ENCODE measurements around the gene RNU11.
A peak's percentile ranks its signal among the peaks of the same experiment; 100 is the strongest.
"Not testable (repeated sequence)": the region's sequence is repeated elsewhere in the genome, so short reads cannot be mapped to it uniquely, and the experiment has no call there.

Gene RNU11

GRCh38 chr1:28653870-28654269 is 5.5 kb downstream of the RNU11 start:
- peak; percentile 9 for DNase-seq
- H3K4me3 ChIP-seq (ENCODE audit: low read depth, low read length); H3K27ac ChIP-seq; H3K27me3 ChIP-seq (replicated peaks); in situ Hi-C loops (cut with HindIII; ENCODE audit: low pct_ligation_motif_present, low sequenced_read_pairs); H3K36me3 ChIP-seq (replicated peaks): not testable (repeated sequence)
- TF ChIP-seq CTCF (IDR thresholded peaks at IDR 0.05; ENCODE audit: low read depth, low read length, missing control alignments) = peak; percentile 55

GRCh38 chr1:28655448-28656311 is 7.3 kb downstream of the RNU11 start:
- in situ Hi-C loops (cut with HindIII; ENCODE audit: low pct_ligation_motif_present, low sequenced_read_pairs); H3K27ac ChIP-seq; H3K36me3 ChIP-seq (replicated peaks); H3K27me3 ChIP-seq (replicated peaks); H3K4me3 ChIP-seq (ENCODE audit: low read depth, low read length); DNase-seq: not testable (repeated sequence)

GRCh38 chr1:28656335-28656734 is 7.9 kb downstream of the RNU11 start:
- in situ Hi-C loops (cut with HindIII; ENCODE audit: low pct_ligation_motif_present, low sequenced_read_pairs) = no loop called here
- no peak for DNase-seq
- H3K4me3 ChIP-seq (ENCODE audit: low read depth, low read length) = no peak overlapping the region
- no peaks in the 10 kb centered on the region for H3K27me3 ChIP-seq (replicated peaks)
- no peaks in the 10 kb centered on the region for H3K36me3 ChIP-seq (replicated peaks)
- no peak overlapping the region for H3K27ac ChIP-seq
- no peak for TF ChIP-seq CTCF (IDR thresholded peaks at IDR 0.05; ENCODE audit: low read depth, low read length, missing control alignments)

- H3K36me3 ChIP-seq (replicated peaks) = no peaks in the 10 kb centered on the region
- in situ Hi-C loops (cut with HindIII; ENCODE audit: low pct_ligation_motif_present, low sequenced_read_pairs) = no loop called here
- no peaks in the 10 kb centered on the region for H3K27me3 ChIP-seq (replicated peaks)
- no peak overlapping the region for H3K4me3 ChIP-seq (ENCODE audit: low read depth, low read length)
- DNase-seq = no peak
- no peak overlapping the region for H3K27ac ChIP-seq
- TF ChIP-seq CTCF (IDR thresholded peaks at IDR 0.05; ENCODE audit: low read depth, low read length, missing control alignments) = no peak
These were observed 15.6 kb downstream of the RNU11 start for GRCh38 chr1:28663871-28664470.

GRCh38 chr1:28666806-28667205 is 18.4 kb downstream of the RNU11 start:
- in situ Hi-C loops (cut with HindIII; ENCODE audit: low pct_ligation_motif_present, low sequenced_read_pairs) = no loop called here
- TF ChIP-seq CTCF (IDR thresholded peaks at IDR 0.05; ENCODE audit: low read depth, low read length, missing control alignments) = no peak

GRCh38 chr1:28668191-28668955 is 20.0 kb downstream of the RNU11 start, which contains the start of gene GMEB1:
GMEB1 (plus strand) TSS chr1:28668784; CDS start chr1:28683613, 14,829 bp downstream.
- no peaks in the 10 kb centered on the region for H3K36me3 ChIP-seq (replicated peaks)
- DNase-seq = peak; percentile 56
- in situ Hi-C loops (cut with HindIII; ENCODE audit: low pct_ligation_motif_present, low sequenced_read_pairs) = no loop called here
- no peak for TF ChIP-seq CTCF (IDR thresholded peaks at IDR 0.05; ENCODE audit: low read depth, low read length, missing control alignments)
- peak within 1 kb of the TSS; percentile 79 for H3K4me3 ChIP-seq (ENCODE audit: low read depth, low read length)
- H3K27me3 ChIP-seq (replicated peaks) = no peaks in the 10 kb centered on the region
- H3K27ac ChIP-seq = peak within 1 kb of the TSS; percentile 93

More at GRCh38 chr1:28666806-28667205, 18.4 kb downstream of the RNU11 start:
- no peaks in the 10 kb centered on the region for H3K36me3 ChIP-seq (replicated peaks)
- no peaks in the 10 kb centered on the region for H3K27me3 ChIP-seq (replicated peaks)
- H3K27ac ChIP-seq = no peak overlapping the region
- DNase-seq = no peak
- no peak overlapping the region for H3K4me3 ChIP-seq (ENCODE audit: low read depth, low read length)
